Measurements from ENCODE around the gene SYT9.

Gene SYT9

DNA sequence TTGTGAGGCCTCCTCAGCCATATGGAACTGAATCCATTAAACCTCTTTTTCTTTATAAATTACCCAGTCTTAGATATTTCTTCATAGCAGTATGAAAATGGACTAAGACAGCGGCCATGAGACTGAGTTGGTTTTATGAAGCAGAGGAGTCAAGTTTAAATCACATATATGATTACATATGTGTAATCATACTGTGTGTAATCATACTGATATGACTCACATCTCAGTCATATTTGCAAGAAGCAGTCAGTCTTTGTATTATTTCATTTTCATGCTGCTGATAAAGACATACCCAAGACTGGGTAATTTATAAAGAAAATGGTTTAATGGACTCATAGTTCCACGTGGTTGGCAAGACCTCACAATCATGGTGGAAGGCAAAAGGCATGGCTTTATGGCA is 89.8 kb downstream of the SYT9 start:
- H3K9ac ChIP-seq (ENCODE audit: low read length) = no peak overlapping the region
- H3K27ac ChIP-seq (ENCODE audit: low read depth, low read length) = no peak overlapping the region
- H3K9me3 ChIP-seq (ENCODE audit: control insufficient read depth, insufficient read depth, low read depth, low read length) = peaks cover 2% of the 10 kb centered on the region; the same call in 1 of the 2 replicates
- H3K4me1 ChIP-seq (ENCODE audit: control insufficient read depth, insufficient read depth, low read length) = no peaks in the 10 kb centered on the region
- H3K36me3 ChIP-seq (ENCODE audit: control insufficient read depth, insufficient read depth, low read length) = no peaks in the 10 kb centered on the region
- no peaks in the 10 kb centered on the region; the same call in 1 of the 2 replicates for H3K27me3 ChIP-seq (ENCODE audit: control insufficient read depth, insufficient read depth, low read length)
- H3K4me3 ChIP-seq (ENCODE audit: low read depth, low read length) = no peak overlapping the region

GRCh38 chr11:7347611-7348431 is 96.1 kb downstream of the SYT9 start:
- Histone ChIP-seq H3K36me3 (ENCODE audit: control insufficient read depth, insufficient read depth, low read length) (no peaks in the 10 kb centered on the region), H3K4me1 (ENCODE audit: control insufficient read depth, insufficient read depth, low read length) (peaks cover 11% of the 10 kb centered on the region; the same call in 1 of the 2 replicates), H3K27me3 (ENCODE audit: control insufficient read depth, insufficient read depth, low read length) (no peaks in the 10 kb centered on the region), H3K4me3 (ENCODE audit: low read depth, low read length) (no peak overlapping the region), H3K9ac (ENCODE audit: low read length) (no peak overlapping the region), H3K27ac (ENCODE audit: low read depth, low read length) (no peak overlapping the region), H3K9me3 (ENCODE audit: control insufficient read depth, insufficient read depth, low read depth, low read length) (no peaks in the 10 kb centered on the region)

- no peak overlapping the region for H3K27ac ChIP-seq (ENCODE audit: low read depth, low read length)
- no peak overlapping the region for H3K4me3 ChIP-seq (ENCODE audit: low read depth, low read length)
- no peaks in the 10 kb centered on the region for H3K36me3 ChIP-seq (ENCODE audit: control insufficient read depth, insufficient read depth, low read length)
- H3K9ac ChIP-seq (ENCODE audit: low read length) = no peak overlapping the region
- peaks cover 11% of the 10 kb centered on the region; the same call in 1 of the 2 replicates for H3K4me1 ChIP-seq (ENCODE audit: control insufficient read depth, insufficient read depth, low read length)
- no peaks in the 10 kb centered on the region for H3K9me3 ChIP-seq (ENCODE audit: control insufficient read depth, insufficient read depth, low read depth, low read length)
- no peaks in the 10 kb centered on the region for H3K27me3 ChIP-seq (ENCODE audit: control insufficient read depth, insufficient read depth, low read length)
Observed at GRCh38 chr11:7348432-7349304, 97.0 kb downstream of the SYT9 start.

DNA sequence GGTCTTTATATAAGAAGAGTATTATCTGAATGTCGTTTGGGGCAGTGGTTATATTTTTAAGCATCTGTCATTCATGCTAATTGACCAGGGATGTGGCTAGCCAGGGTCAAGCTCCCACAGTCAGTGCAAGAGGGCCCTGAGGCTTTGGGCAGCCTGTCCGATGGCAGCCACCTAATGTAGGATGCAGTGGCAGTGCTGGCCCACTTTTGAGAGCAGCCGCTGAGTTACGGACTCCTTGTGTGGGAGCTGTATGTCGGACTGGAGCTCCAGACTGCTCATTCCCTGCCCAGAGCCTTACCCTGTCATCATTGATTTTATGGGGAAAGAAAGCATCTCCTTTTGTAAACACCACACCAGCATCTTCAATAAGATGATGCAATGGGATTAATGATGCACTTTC is 99.5 kb downstream of the SYT9 start:
- H3K36me3 ChIP-seq (ENCODE audit: control insufficient read depth, insufficient read depth, low read length) = no peaks in the 10 kb centered on the region
- no peaks in the 10 kb centered on the region for H3K27me3 ChIP-seq (ENCODE audit: control insufficient read depth, insufficient read depth, low read length)

DNA sequence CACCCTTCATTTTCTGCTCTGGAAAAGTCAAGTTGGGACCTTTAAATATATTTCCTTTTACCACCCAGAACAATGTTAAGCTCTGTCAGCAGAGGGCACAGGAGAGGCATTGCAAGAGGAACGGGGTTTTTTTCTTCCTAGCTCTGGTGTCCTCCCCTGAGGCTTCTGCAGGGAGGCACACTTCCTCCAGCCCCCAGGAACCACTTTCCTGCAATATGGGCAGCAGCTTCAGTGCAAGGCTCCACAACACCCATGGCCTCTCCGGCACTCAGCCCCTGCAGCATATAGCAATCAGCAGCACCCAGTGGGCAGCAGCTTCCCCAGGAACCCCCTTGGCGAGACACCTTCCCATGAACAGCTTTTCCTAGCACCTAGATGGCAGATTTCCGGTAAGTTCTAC is 101.4 kb downstream of the SYT9 start:
- Histone ChIP-seq H3K4me1 (ENCODE audit: control insufficient read depth, insufficient read depth, low read length) (peaks cover 10% of the 10 kb centered on the region; the same call in 1 of the 2 replicates), H3K27ac (ENCODE audit: low read depth, low read length) (no peak overlapping the region), H3K4me3 (ENCODE audit: low read depth, low read length) (no peak overlapping the region), H3K27me3 (ENCODE audit: control insufficient read depth, insufficient read depth, low read length) (no peaks in the 10 kb centered on the region), H3K36me3 (ENCODE audit: control insufficient read depth, insufficient read depth, low read length) (no peaks in the 10 kb centered on the region), H3K9ac (ENCODE audit: low read length) (no peak overlapping the region), H3K9me3 (ENCODE audit: control insufficient read depth, insufficient read depth, low read depth, low read length) (no peaks in the 10 kb centered on the region)

More for the DNA sequence above, 99.5 kb downstream of the SYT9 start:
- H3K4me1 ChIP-seq (ENCODE audit: control insufficient read depth, insufficient read depth, low read length) = peaks cover 11% of the 10 kb centered on the region; the same call in 1 of the 2 replicates
- H3K9ac ChIP-seq (ENCODE audit: low read length) = no peak overlapping the region
- no peak overlapping the region for H3K4me3 ChIP-seq (ENCODE audit: low read depth, low read length)
- H3K27ac ChIP-seq (ENCODE audit: low read depth, low read length) = no peak overlapping the region
- H3K9me3 ChIP-seq (ENCODE audit: control insufficient read depth, insufficient read depth, low read depth, low read length) = no peaks in the 10 kb centered on the region

- Histone ChIP-seq H3K27me3 (ENCODE audit: control insufficient read depth, insufficient read depth, low read length) (no peaks in the 10 kb centered on the region), H3K4me3 (ENCODE audit: low read depth, low read length) (no peak overlapping the region), H3K36me3 (ENCODE audit: control insufficient read depth, insufficient read depth, low read length) (no peaks in the 10 kb centered on the region), H3K27ac (ENCODE audit: low read depth, low read length) (no peak overlapping the region), H3K9ac (ENCODE audit: low read length) (no peak overlapping the region), H3K9me3 (ENCODE audit: control insufficient read depth, insufficient read depth, low read depth, low read length) (no peaks in the 10 kb centered on the region), H3K4me1 (ENCODE audit: control insufficient read depth, insufficient read depth, low read length) (no peaks in the 10 kb centered on the region)
Observed at GRCh38 chr11:7364660-7365059, 113.0 kb downstream of the SYT9 start.

- Histone ChIP-seq H3K4me1 (ENCODE audit: control insufficient read depth, insufficient read depth, low read length) (no peaks in the 10 kb centered on the region), H3K9me3 (ENCODE audit: control insufficient read depth, insufficient read depth, low read depth, low read length) (0 out of 2 replicates have a peak, but pooled peaks cover 5% of the 10 kb centered on the region), H3K27ac (ENCODE audit: low read depth, low read length) (no peak overlapping the region)
Observed at GRCh38 chr11:7367803-7368202, 116.1 kb downstream of the SYT9 start.

GRCh38 chr11:7376386-7376785 is 124.7 kb downstream of the SYT9 start:
- 0 out of 2 replicates have a peak, but pooled peaks cover 5% of the 10 kb centered on the region for H3K9me3 ChIP-seq (ENCODE audit: control insufficient read depth, insufficient read depth, low read depth, low read length)
- no peaks in the 10 kb centered on the region for H3K4me1 ChIP-seq (ENCODE audit: control insufficient read depth, insufficient read depth, low read length)
- no peak overlapping the region for H3K9ac ChIP-seq (ENCODE audit: low read length)
- H3K36me3 ChIP-seq (ENCODE audit: control insufficient read depth, insufficient read depth, low read length) = no peaks in the 10 kb centered on the region
- no peaks in the 10 kb centered on the region for H3K27me3 ChIP-seq (ENCODE audit: control insufficient read depth, insufficient read depth, low read length)
- H3K4me3 ChIP-seq (ENCODE audit: low read depth, low read length) = no peak overlapping the region
- H3K27ac ChIP-seq (ENCODE audit: low read depth, low read length) = no peak overlapping the region

More at GRCh38 chr11:7367803-7368202, 116.1 kb downstream of the SYT9 start:
- Histone ChIP-seq H3K36me3 (ENCODE audit: control insufficient read depth, insufficient read depth, low read length) (no peaks in the 10 kb centered on the region), H3K4me3 (ENCODE audit: low read depth, low read length) (no peak overlapping the region), H3K27me3 (ENCODE audit: control insufficient read depth, insufficient read depth, low read length) (no peaks in the 10 kb centered on the region), H3K9ac (ENCODE audit: low read length) (no peak overlapping the region)

GRCh38 chr11:7381937-7382336 is 130.2 kb downstream of the SYT9 start:
- H3K27ac ChIP-seq (ENCODE audit: low read depth, low read length) = no peak overlapping the region
- no peaks in the 10 kb centered on the region for H3K4me1 ChIP-seq (ENCODE audit: control insufficient read depth, insufficient read depth, low read length)
- H3K9me3 ChIP-seq (ENCODE audit: control insufficient read depth, insufficient read depth, low read depth, low read length) = no peaks in the 10 kb centered on the region
- H3K27me3 ChIP-seq (ENCODE audit: control insufficient read depth, insufficient read depth, low read length) = no peaks in the 10 kb centered on the region
- H3K4me3 ChIP-seq (ENCODE audit: low read depth, low read length) = no peak overlapping the region
- H3K36me3 ChIP-seq (ENCODE audit: control insufficient read depth, insufficient read depth, low read length) = no peaks in the 10 kb centered on the region
- H3K9ac ChIP-seq (ENCODE audit: low read length) = no peak overlapping the region

DNA sequence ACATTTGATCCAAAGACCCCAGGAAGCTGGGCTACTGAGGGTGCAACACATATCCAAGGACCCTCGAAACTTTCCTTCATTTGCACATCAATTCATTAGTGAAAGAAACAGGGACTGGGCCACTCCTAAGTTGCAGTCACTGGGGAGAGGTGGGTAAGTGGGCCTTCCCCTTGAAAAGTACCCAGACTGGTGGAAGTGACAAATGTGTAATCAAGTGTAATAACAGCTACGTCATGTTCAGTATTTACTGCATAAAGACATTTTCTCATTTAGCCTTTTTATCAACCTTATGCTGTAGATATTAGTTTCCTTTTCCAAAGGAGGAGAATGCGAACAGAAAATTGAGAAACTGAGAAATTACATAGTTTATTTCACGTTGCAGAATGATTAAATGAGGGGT is 131.7 kb downstream of the SYT9 start:
- H3K4me1 ChIP-seq (ENCODE audit: control insufficient read depth, insufficient read depth, low read length) = no peaks in the 10 kb centered on the region
- no peak overlapping the region for H3K9ac ChIP-seq (ENCODE audit: low read length)
- no peaks in the 10 kb centered on the region for H3K36me3 ChIP-seq (ENCODE audit: control insufficient read depth, insufficient read depth, low read length)
- no peak overlapping the region for H3K27ac ChIP-seq (ENCODE audit: low read depth, low read length)
- H3K9me3 ChIP-seq (ENCODE audit: control insufficient read depth, insufficient read depth, low read depth, low read length) = no peaks in the 10 kb centered on the region
- no peaks in the 10 kb centered on the region for H3K27me3 ChIP-seq (ENCODE audit: control insufficient read depth, insufficient read depth, low read length)
- H3K4me3 ChIP-seq (ENCODE audit: low read depth, low read length) = no peak overlapping the region

DNA sequence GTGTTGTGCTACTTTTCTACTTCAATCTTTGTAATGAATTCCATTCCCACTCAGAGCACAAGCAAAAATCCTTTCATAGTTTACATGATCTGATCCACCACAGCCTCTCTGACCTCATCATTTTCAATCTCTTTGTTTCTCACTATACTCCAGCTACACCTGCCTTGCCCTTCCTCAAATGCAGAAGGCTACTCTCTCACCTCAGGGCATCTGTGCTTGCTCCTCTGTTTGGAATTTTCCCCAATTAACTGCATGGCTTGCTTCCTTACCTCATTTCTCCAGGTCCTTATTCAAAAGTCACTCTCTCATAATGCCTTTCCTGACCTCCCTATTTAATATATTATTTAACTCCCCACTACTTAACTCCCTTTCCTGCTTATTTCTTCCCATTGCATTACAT is 133.0 kb downstream of the SYT9 start:
- Histone ChIP-seq H3K27me3 (ENCODE audit: control insufficient read depth, insufficient read depth, low read length) (no peaks in the 10 kb centered on the region), H3K4me3 (ENCODE audit: low read depth, low read length) (no peak overlapping the region), H3K9ac (ENCODE audit: low read length) (no peak overlapping the region), H3K36me3 (ENCODE audit: control insufficient read depth, insufficient read depth, low read length) (no peaks in the 10 kb centered on the region), H3K9me3 (ENCODE audit: control insufficient read depth, insufficient read depth, low read depth, low read length) (no peaks in the 10 kb centered on the region), H3K27ac (ENCODE audit: low read depth, low read length) (no peak overlapping the region), H3K4me1 (ENCODE audit: control insufficient read depth, insufficient read depth, low read length) (no peaks in the 10 kb centered on the region)
